Skin of body (tissue), 2 donors: Measurements from ENCODE around the gene ATRNL1. TPM values are rescaled to one million over a fixed set of nuclear protein-coding genes. Genes with fewer than 3 reads are reported as not detected.

Experiments used
- DNase-seq: peaks from one replicate; lab custom pipeline; 2025; lab: John Stamatoyannopoulos, UW
- total RNA-seq: library from RNA; depleted of rRNA; stranded (reverse); fragments of >200 nt; gene quantifications from one replicate; pipeline ENCODE4 v1.2.3, GENCODE V29; 2014

Gene ATRNL1
- total RNA-seq, 1 donor from 2014 or later = 24.4 TPM

DNA sequence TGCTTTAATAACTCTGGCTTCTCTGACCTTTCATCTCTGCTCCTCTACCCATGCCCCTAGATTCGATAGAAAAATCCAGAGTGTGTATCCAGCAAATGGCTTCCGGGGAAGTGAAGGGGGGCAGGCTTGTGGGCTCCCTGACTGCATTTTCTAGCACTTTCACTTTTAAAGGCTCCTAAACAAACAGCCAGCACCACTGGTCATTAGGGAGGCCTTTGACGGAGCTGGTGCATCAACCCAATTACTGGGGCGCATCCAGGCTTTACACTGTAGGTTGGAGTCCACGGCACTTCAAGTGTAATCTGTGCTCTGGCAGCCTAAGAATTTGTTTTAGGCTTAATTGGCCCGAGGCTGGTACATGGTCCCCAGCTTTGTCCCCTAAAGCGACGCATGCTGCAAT lies 887.9 kb downstream of the ATRNL1 start:
- DNase-seq = no peak

DNA sequence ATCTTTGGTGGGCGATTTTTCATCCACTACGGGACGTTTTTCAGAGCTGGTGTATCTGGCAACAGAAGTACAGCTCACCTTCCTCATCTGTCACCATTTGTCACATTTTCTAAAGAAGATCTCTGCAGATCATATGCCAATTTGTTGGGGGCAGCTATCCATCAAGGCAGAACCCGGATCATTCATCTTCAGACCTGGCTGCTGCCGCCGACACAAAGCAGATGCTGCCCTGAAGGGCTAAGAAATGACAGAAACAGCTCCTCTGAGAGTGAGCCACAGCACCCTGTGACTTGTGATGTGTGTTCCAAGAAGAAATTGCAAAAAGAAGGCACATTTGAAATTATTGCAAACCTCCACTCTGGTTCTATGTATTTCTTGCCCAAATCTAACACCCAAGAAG lies 888.9 kb downstream of the ATRNL1 start:
- DNase-seq = no peak

DNA sequence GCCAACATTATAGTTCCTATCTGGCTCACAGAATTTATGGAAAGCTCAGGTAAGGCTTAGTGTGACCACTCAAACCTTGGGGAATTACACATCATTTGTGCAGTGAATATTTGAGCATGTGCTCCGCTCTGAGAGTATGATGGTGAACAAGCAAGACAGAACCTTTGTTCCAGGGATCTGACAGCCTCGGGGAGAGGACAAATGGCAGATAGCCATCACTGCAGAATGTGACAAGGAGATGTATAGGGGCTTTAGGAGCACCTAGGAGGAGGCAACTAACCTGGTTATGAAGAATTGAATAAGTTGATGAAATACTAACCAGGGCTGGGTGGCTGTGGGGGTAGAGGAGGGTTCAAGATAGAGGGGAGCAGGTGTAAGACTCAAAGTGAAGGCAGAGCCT lies 889.4 kb downstream of the ATRNL1 start:
- no peak for DNase-seq

DNA sequence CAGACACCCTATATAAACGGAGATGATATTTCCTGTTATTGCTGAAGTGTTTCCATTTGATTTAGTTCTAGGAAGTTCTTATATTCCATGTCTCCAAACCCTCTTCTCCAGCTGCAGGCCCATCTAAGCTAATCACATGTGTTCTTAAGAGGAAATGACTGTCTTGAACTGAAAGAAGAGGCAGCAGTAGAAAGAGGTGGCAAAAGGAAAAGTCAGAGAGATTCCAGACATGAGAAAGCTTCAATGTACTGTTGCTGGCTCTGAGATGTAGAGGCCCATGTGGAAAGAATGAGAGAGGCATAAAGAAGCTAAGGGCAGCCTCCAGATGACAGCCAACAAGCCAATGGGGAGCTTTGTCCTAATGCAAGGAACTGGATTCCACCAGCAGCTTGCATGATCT lies 892.6 kb downstream of the ATRNL1 start:
- DNase-seq = no peak

DNA sequence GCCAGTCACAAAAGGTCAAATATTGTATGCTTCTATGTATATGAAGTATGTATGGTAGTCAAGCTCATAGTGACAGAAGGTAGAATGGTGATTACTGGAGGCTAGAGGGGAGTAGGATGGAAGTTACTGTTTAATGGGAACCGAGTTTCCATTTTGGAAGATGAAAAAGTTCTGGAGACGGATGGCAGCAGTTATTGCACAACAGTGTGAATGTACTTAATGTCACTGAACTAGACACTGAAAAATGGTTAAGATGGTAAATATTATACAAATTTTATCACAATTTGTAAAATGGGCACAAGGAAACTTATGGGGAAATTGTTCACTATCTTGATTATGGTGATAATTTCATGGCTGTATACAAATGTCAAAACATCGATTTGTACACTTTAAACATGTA lies 895.2 kb downstream of the ATRNL1 start:
- DNase-seq = no peak

DNA sequence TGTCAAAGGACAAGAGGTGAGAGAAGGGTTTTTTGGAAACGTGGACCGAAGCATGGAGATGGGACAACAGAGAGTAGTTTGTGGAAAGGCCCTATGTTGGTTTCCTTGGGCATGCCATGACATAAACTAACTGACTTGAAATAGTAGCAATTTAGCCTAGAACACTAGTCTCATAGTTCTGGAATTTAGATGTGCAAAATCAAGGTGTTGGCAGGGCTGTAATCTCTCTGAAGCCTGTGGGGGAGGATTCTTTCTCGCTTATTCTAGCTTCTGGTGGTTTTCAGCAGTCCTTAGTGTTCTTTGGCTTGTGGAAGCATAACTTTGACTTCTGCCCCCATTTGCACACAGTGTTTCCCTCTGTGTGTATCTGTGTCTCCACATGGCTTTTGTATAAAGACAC lies 896.5 kb downstream of the ATRNL1 start:
- no peak for DNase-seq

DNA sequence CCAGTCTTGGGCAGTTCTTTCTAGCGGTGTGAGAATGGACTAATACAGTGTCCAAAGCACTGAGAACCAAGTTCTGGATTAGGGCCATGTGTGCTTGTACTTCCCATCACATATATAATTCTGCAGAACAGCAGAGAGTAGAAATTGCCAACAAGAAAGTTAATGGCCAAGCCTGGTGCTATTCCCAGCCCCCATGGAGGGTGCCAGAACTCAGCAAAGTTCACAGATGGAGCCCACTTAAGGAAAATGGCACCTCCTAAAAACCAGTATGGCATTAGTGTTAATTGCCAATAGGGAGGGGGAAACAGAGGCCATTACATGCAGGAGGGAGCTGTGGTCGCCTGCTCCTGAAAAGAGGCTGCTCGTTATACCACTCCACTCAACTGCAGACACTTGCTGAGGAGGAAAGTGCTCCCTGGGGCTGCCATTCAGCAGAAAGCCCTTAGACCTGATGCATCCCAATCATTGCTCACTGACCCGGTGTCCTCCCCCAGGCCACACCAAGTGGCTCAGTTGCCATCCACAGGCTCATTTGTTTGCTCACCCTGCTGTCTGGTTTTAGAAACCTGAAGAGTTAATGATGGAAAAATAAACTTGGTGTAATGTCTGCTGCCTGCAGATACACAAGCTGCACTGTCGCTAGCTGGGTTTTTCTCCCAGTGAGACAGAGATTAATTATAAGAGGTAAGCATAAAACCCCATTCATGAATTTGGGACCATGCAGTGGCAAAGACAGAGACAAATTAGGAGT lies 899.2 kb downstream of the ATRNL1 start:
- no peak for DNase-seq

DNA sequence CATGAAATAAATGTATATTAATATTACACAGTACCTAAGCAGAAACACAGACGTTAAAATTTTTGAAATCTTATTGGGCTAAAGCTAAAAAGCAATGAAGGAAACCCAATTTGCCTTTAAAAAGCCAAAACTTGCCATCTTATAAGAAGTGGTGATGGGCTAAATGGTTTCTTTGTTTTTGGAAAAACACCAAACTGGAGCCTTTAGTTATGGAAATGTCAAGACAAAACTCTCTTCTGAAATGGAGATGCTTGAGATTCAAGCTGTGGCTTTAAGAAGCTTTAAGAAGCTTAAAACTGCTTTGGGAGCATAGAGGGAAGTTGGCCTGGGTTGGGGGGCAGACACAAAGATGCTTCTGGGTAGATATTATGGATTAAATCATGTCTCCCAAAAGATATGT lies 902.9 kb downstream of the ATRNL1 start:
- DNase-seq = no peak

DNA sequence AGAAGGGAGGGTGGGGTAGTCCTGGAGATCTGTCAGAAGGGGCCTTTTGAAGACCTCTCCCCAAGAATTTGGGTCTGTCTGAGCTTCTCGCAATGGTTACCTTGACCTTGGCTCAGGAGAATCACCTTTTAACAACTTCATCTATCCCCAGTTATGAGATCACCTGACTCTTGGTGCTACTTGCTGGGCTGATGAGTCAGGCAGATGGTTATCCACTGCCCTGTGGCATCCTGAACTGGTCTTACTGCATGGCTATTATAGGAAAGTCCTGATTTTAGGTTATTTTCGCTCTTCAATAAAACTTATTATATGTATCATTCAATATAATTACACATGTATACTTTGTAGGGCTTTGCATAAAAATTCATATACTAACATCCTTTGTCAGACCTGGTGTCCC lies 905.1 kb downstream of the ATRNL1 start:
- DNase-seq = no peak

Other genes with a start within 250 kb of the ATRNL1 start
- 21.1 TPM for gene TRUB1, start 155.2 kb upstream of the ATRNL1 start, total RNA-seq